Sigmoid colon (tissue), 7 donors: Measurements from ENCODE around the gene PPOX. TPM values are rescaled to one million over a fixed set of nuclear protein-coding genes. Genes with fewer than 3 reads are reported as not detected.

Experiments used
- DNase-seq: peaks from one replicate; pipeline ENCODE4 v3.0.0-alpha.2; 2019
- H3K27ac ChIP-seq, 4 donors: fragments of 200-600 bp; sonication (generic); one replicate each; pipeline ENCODE4 v1.5.1; 2016 to 2019; ENCODE audit warnings: mild to moderate bottlenecking in 1 of 4
- H3K27me3 ChIP-seq, 3 donors: fragments of 200-600 bp; sonication (generic); one replicate each; pipeline ENCODE4 v1.5.1; 2019; ENCODE audit warnings: mild to moderate bottlenecking in 1 of 3
- H3K36me3 ChIP-seq, 4 donors: fragments of 200-600 bp; sonication (generic); one replicate each; pipeline ENCODE4 v1.5.1; 2016 to 2019
- H3K4me1 ChIP-seq, 4 donors: fragments of 200-600 bp; sonication (generic); one replicate each; pipeline ENCODE4 v1.5.1; 2017 to 2019
- H3K4me3 ChIP-seq, 4 donors: fragments of 200-600 bp; sonication (generic); one replicate each; pipeline ENCODE4 v1.5.1; 2017 to 2019; ENCODE audit warnings: mild to moderate bottlenecking in 2 of 4, moderate library complexity in 1 of 4
- H3K9me3 ChIP-seq, 4 donors: fragments of 200-600 bp in 3 of 4; sonication (generic) in 3 of 4; one replicate each; pipeline versions ENCODE4 v1.5.1 to v1.6.1; 2013 to 2019
- EP300 ChIP-seq, 4 donors: sonication (generic); formaldehyde crosslinking; IDR thresholded peaks; one replicate each; pipeline ENCODE4 v1.6.1; 2017; ENCODE audit warnings: antibody characterized with exemption in 4 of 4
- POLR2A ChIP-seq, 2 donors: fragments of 450-650 bp; IDR thresholded peaks; one replicate each; pipeline ENCODE4 v1.6.1; 2016; ENCODE audit warnings: antibody characterized with exemption in 2 of 2, mild to moderate bottlenecking in 2 of 2, moderate library complexity in 2 of 2
- POLR2AphosphoS5 ChIP-seq, 4 donors: sonication (generic); formaldehyde crosslinking; IDR thresholded peaks; one replicate each; pipeline ENCODE4 v1.6.1; 2017; ENCODE audit warnings: antibody characterized with exemption in 4 of 4
- WGBS, 2 donors: extraction: QIAGEN DNeasy Blood & Tissue Kit; methylation state at CpG; one replicate each; pipeline ENCODE4 v1.1.7; 2013; 5-methylcytosine and 5-hydroxymethylcytosine counted together
- intact Hi-C: fragments of 100-400 bp; cut with DNase I; formaldehyde crosslinking; loops from one replicate; pipeline ENCODE4 v1.15.1; 2023
- polyA plus RNA-seq, 3 donors: library from polyadenylated mRNA; stranded (reverse); fragments of 200-250 nt; gene quantifications; one replicate each; pipeline ENCODE4 v1.2.3, GENCODE V29; 2013
- total RNA-seq, 4 donors: library from RNA; depleted of rRNA; stranded (reverse); fragments of >200 nt; gene quantifications; one replicate each; pipeline ENCODE4 v1.1.0, GENCODE V29; 2016
- TF ChIP-seq, protein P1 (sequence below), 4 experiments: fragments of 450-650 bp in 3 of 4; fragments of 200-600 bp in 1 of 4; IDR thresholded peaks; one replicate each; pipeline ENCODE4 v1.5.1; 2016 to 2019; ENCODE audit warnings: antibody characterized with exemption in 4 of 4, mild to moderate bottlenecking in 3 of 4, moderate library complexity in 2 of 4
- donor health status: healthy with polysubstance abuse.
- donor health status: Bipolar disorder and iron deficiency.
- donor health status: healthy.

Gene PPOX
- total RNA-seq (10 to 100 TPM; 16.6 to 30.9 (median 21.3) TPM), polyA plus RNA-seq (10 to 100 TPM in 2 of 3 donors, 1 to 10 TPM in 1; 7.4 to 17.7 (median 16.2) TPM)

GRCh38 chr1:161165742-161166668 is at the start of gene PPOX:
Gene PPOX, plus strand, starts transcription at chr1:161166426. Its CDS starts 422 bp downstream, at chr1:161166848.
- Histone ChIP-seq H3K27me3 (no peaks in the 10 kb centered on the region), H3K4me3 (peak within 1 kb of the TSS; percentile 53 to 83 (median 78)), H3K36me3 (peaks cover under 1 to 60% (median 23%) of the 10 kb centered on the region in 4 donors), H3K9me3 (no peaks in the 10 kb centered on the region), H3K4me1 (peaks cover 0 to 40% (median 33%) of the 10 kb centered on the region in 4 donors), H3K27ac (peak within 1 kb of the TSS; percentile 82 to 89 (median 86))
- peak; percentile 99 for DNase-seq
- 0% methylated on average over 54 of the region's 54 CpGs for WGBS, 2 donors
- TF ChIP-seq POLR2AphosphoS5 (IDR thresholded peaks at IDR 0.05): peak; percentile 75 to 85 (median 82)
- TF ChIP-seq EP300 (IDR thresholded peaks at IDR 0.05): peak in 2 of 4 donors; percentile 8 to 58
- TF ChIP-seq POLR2A (IDR thresholded peaks at IDR 0.05): peak in 1 of 2 donors; percentile 11
- TF ChIP-seq, protein P1, sequence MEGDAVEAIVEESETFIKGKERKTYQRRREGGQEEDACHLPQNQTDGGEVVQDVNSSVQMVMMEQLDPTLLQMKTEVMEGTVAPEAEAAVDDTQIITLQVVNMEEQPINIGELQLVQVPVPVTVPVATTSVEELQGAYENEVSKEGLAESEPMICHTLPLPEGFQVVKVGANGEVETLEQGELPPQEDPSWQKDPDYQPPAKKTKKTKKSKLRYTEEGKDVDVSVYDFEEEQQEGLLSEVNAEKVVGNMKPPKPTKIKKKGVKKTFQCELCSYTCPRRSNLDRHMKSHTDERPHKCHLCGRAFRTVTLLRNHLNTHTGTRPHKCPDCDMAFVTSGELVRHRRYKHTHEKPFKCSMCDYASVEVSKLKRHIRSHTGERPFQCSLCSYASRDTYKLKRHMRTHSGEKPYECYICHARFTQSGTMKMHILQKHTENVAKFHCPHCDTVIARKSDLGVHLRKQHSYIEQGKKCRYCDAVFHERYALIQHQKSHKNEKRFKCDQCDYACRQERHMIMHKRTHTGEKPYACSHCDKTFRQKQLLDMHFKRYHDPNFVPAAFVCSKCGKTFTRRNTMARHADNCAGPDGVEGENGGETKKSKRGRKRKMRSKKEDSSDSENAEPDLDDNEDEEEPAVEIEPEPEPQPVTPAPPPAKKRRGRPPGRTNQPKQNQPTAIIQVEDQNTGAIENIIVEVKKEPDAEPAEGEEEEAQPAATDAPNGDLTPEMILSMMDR (IDR thresholded peaks at IDR 0.05): peak in 3 of 4 experiments; percentile 28 to 40 (median 30)
- intact Hi-C loops: loop anchor here (1.0 kb wide), 1 partner anchor 11 kb away; the partner anchor contains the start of gene B4GALT3

GRCh38 chr1:161117759-161118581 is 48.3 kb upstream of the PPOX start, which contains the start of the genes NIT1 and PFDN2:
Gene NIT1, plus strand, starts transcription at chr1:161118105. Its CDS starts 72 bp downstream, at chr1:161118177.
Gene PFDN2, minus strand, starts transcription at chr1:161118037. Its CDS starts 11 bp downstream, at chr1:161118026.
- peaks cover 0 to 69% (median 51%) of the 10 kb centered on the region in 4 donors for H3K4me1 ChIP-seq

GRCh38 chr1:161119092-161119903 is 46.9 kb upstream of the PPOX start:
- Histone ChIP-seq H3K27ac (peak overlapping the region; percentile 89 to 97 (median 94)), H3K4me3 (peak overlapping the region in 3 of 4 donors; percentile 88 to 100 (median 98)), H3K36me3 (peaks cover 0 to 58% (median 42%) of the 10 kb centered on the region in 4 donors), H3K4me1 (peaks cover 0 to 58% (median 49%) of the 10 kb centered on the region in 4 donors), H3K27me3 (no peaks in the 10 kb centered on the region), H3K9me3 (no peaks in the 10 kb centered on the region)
- intact Hi-C loops: loop anchor here (2.0 to 5.0 kb wide), 3 partner anchors 14 to 72 kb away; partner anchors contain the start of genes DEDD, USF1 and USP21
- 24 to 51% methylated on average over 10 of the region's 10 CpGs for WGBS, 2 donors
- peak; percentile 73 for DNase-seq
- TF ChIP-seq POLR2A (IDR thresholded peaks at IDR 0.05) (no peak), POLR2AphosphoS5 (IDR thresholded peaks at IDR 0.05) (peak in 1 of 4 donors; percentile 4), EP300 (IDR thresholded peaks at IDR 0.05) (no peak)
- TF ChIP-seq, protein P1 (IDR thresholded peaks at IDR 0.05): peak in 1 of 4 experiments; percentile 12

More at GRCh38 chr1:161117759-161118581, 48.3 kb upstream of the PPOX start, which contains the start of the genes NIT1 and PFDN2:
- Histone ChIP-seq H3K27me3 (no peaks in the 10 kb centered on the region), H3K4me3 (peak within 1 kb of the TSS; percentile 88 to 100 (median 94)), H3K27ac (peak within 1 kb of the TSS; percentile 89 to 97 (median 94)), H3K36me3 (peaks cover 0 to 44% (median 30%) of the 10 kb centered on the region in 4 donors), H3K9me3 (no peaks in the 10 kb centered on the region)
- TF ChIP-seq POLR2AphosphoS5 (IDR thresholded peaks at IDR 0.05): peak; percentile 94 to 99 (median 97)
- TF ChIP-seq POLR2A (IDR thresholded peaks at IDR 0.05): peak; percentile 92 to 93
- peak in 1 of 4 donors; percentile 3 for TF ChIP-seq EP300 (IDR thresholded peaks at IDR 0.05)
- TF ChIP-seq, protein P1 (IDR thresholded peaks at IDR 0.05): no peak
- 1% methylated on average over 58 of the region's 58 CpGs for WGBS, 2 donors
- intact Hi-C loops: loop anchor here (2.0 to 5.0 kb wide), 3 partner anchors 15 to 71 kb away; partner anchors contain the start of genes DEDD, USF1 and USP21
- DNase-seq: peak; percentile 94
